ENCODE data around the gene ENPP7.

The ENPP7 gene

GRCh38 chr17:79737046-79737921 lies 6.5 kb downstream of the ENPP7 start:
- TF ChIP-seq CTCF (IDR thresholded peaks at IDR 0.05; ENCODE audit: low read depth, low read length) = no peak
- no peak for DNase-seq (ENCODE audit: extremely low read depth, low read depth)

- DNase-seq (ENCODE audit: extremely low read depth, low read depth) = no peak
- no peak for TF ChIP-seq CTCF (IDR thresholded peaks at IDR 0.05; ENCODE audit: low read depth, low read length)
Measured at GRCh38 chr17:79737922-79738578, 7.3 kb downstream of the ENPP7 start.

GRCh38 chr17:79738643-79739042 lies 7.9 kb downstream of the ENPP7 start:
- DNase-seq (ENCODE audit: extremely low read depth, low read depth) = no peak
- TF ChIP-seq CTCF (IDR thresholded peaks at IDR 0.05; ENCODE audit: low read depth, low read length) = no peak

- no peak for DNase-seq (ENCODE audit: extremely low read depth, low read depth)
- TF ChIP-seq CTCF (IDR thresholded peaks at IDR 0.05; ENCODE audit: low read depth, low read length) = no peak
Measured at GRCh38 chr17:79739148-79740062, 8.7 kb downstream of the ENPP7 start.

- no peak for DNase-seq (ENCODE audit: extremely low read depth, low read depth)
- TF ChIP-seq CTCF (IDR thresholded peaks at IDR 0.05; ENCODE audit: low read depth, low read length) = no peak
Measured at GRCh38 chr17:79740413-79740812, 9.7 kb downstream of the ENPP7 start.

- no peak for TF ChIP-seq CTCF (IDR thresholded peaks at IDR 0.05; ENCODE audit: low read depth, low read length)
- no peak for DNase-seq (ENCODE audit: extremely low read depth, low read depth)
Measured at GRCh38 chr17:79741401-79741750, 10.6 kb downstream of the ENPP7 start.

All from AG09319 (cell line).